Measurements from ENCODE around the gene ABCD3.
"Not testable (repeated sequence)": the region's sequence is repeated elsewhere in the genome, so short reads cannot be mapped to it uniquely, and the experiment has no call there.

ABCD3 gene

GRCh38 chr1:94433866-94434265, 15.7 kb downstream of the ABCD3 start:
- Histone ChIP-seq H3K9me3 (peaks cover 57% of the 10 kb centered on the region), H3K27me3 (no peaks in the 10 kb centered on the region), H3K4me1 (no peaks in the 10 kb centered on the region), H3K27ac (no peak overlapping the region), H3K4me3 (no peak overlapping the region), H4K20me1 (no peaks in the 10 kb centered on the region), H3K4me2 (no peak overlapping the region), H3K9ac (no peak overlapping the region), H3K36me3 (peaks cover 45% of the 10 kb centered on the region)
- no peak for TF ChIP-seq Cebpa-rat (IDR thresholded peaks at IDR 0.05)

GRCh38 chr1:94434365-94435045, 16.3 kb downstream of the ABCD3 start:
- H3K4me3 ChIP-seq = no peak overlapping the region
- no peak overlapping the region for H3K9ac ChIP-seq
- H3K9me3 ChIP-seq = peaks cover 52% of the 10 kb centered on the region
- peaks cover 39% of the 10 kb centered on the region for H3K36me3 ChIP-seq
- H3K4me1 ChIP-seq = no peaks in the 10 kb centered on the region
- H4K20me1 ChIP-seq = no peaks in the 10 kb centered on the region
- no peaks in the 10 kb centered on the region for H3K27me3 ChIP-seq
- no peak overlapping the region for H3K4me2 ChIP-seq
- H3K27ac ChIP-seq = no peak overlapping the region
- TF ChIP-seq Cebpa-rat (IDR thresholded peaks at IDR 0.05) = no peak

- Histone ChIP-seq H3K4me2 (no peak overlapping the region), H3K4me3 (no peak overlapping the region), H3K27ac (no peak overlapping the region), H3K9me3 (peaks cover 73% of the 10 kb centered on the region), H4K20me1 (no peaks in the 10 kb centered on the region), H3K4me1 (no peaks in the 10 kb centered on the region), H3K36me3 (peaks cover 29% of the 10 kb centered on the region), H3K9ac (no peak overlapping the region), H3K27me3 (no peaks in the 10 kb centered on the region)
- TF ChIP-seq Cebpa-rat (IDR thresholded peaks at IDR 0.05) = no peak
These were observed 20.6 kb downstream of the ABCD3 start for GRCh38 chr1:94438692-94439276.

- Histone ChIP-seq H3K9ac (no peak overlapping the region), H3K4me1 (no peaks in the 10 kb centered on the region), H3K4me2 (no peak overlapping the region), H3K27ac (no peak overlapping the region), H4K20me1 (no peaks in the 10 kb centered on the region), H3K27me3 (no peaks in the 10 kb centered on the region), H3K9me3 (peaks cover 86% of the 10 kb centered on the region), H3K36me3 (peaks cover 38% of the 10 kb centered on the region), H3K4me3 (no peak overlapping the region)
- TF ChIP-seq Cebpa-rat (IDR thresholded peaks at IDR 0.05) = no peak
These were observed 21.9 kb downstream of the ABCD3 start for GRCh38 chr1:94440088-94440487.

GRCh38 chr1:94443067-94443466, 24.9 kb downstream of the ABCD3 start:
- peaks cover 27% of the 10 kb centered on the region for H3K36me3 ChIP-seq
- not testable (repeated sequence) for H3K4me3 ChIP-seq, H3K9ac ChIP-seq, H3K4me2 ChIP-seq, H4K20me1 ChIP-seq, H3K27ac ChIP-seq, H3K4me1 ChIP-seq, H3K27me3 ChIP-seq
- H3K9me3 ChIP-seq = peaks cover 88% of the 10 kb centered on the region

- not testable (repeated sequence) for H3K27me3 ChIP-seq, H3K4me2 ChIP-seq, H3K4me1 ChIP-seq, H3K27ac ChIP-seq, H3K9ac ChIP-seq, H4K20me1 ChIP-seq, H3K4me3 ChIP-seq
- Histone ChIP-seq H3K36me3 (peaks cover 43% of the 10 kb centered on the region), H3K9me3 (peaks cover 95% of the 10 kb centered on the region)
These were observed 26.6 kb downstream of the ABCD3 start for GRCh38 chr1:94444819-94445218.

GRCh38 chr1:94445733-94446132, 27.5 kb downstream of the ABCD3 start:
- H4K20me1 ChIP-seq, H3K9ac ChIP-seq, H3K4me1 ChIP-seq, H3K4me2 ChIP-seq, H3K27me3 ChIP-seq, H3K27ac ChIP-seq: not testable (repeated sequence)
- 0 out of 2 replicates have a peak overlapping the region, but pooled peaks have one; percentile 3 for H3K4me3 ChIP-seq
- peaks cover 52% of the 10 kb centered on the region for H3K36me3 ChIP-seq
- peaks cover 95% of the 10 kb centered on the region for H3K9me3 ChIP-seq

GRCh38 chr1:94446177-94446576, 28.0 kb downstream of the ABCD3 start:
- Histone ChIP-seq H3K4me3 (0 out of 2 replicates have a peak overlapping the region, but pooled peaks have one; percentile 3), H3K36me3 (peaks cover 53% of the 10 kb centered on the region), H3K9me3 (peaks cover 96% of the 10 kb centered on the region)
- not testable (repeated sequence) for H3K4me2 ChIP-seq, H3K27ac ChIP-seq, H4K20me1 ChIP-seq, H3K9ac ChIP-seq, H3K4me1 ChIP-seq, H3K27me3 ChIP-seq

GRCh38 chr1:94448741-94449140, 30.6 kb downstream of the ABCD3 start:
- H3K36me3 ChIP-seq = peaks cover 61% of the 10 kb centered on the region
- not testable (repeated sequence) for H3K27ac ChIP-seq, H4K20me1 ChIP-seq

GRCh38 chr1:94456736-94457135, 38.5 kb downstream of the ABCD3 start:
- Histone ChIP-seq H3K27ac (no peak overlapping the region), H3K4me3 (no peak overlapping the region), H3K36me3 (peaks cover 37% of the 10 kb centered on the region), H3K4me2 (no peak overlapping the region), H3K27me3 (no peaks in the 10 kb centered on the region), H3K4me1 (no peaks in the 10 kb centered on the region), H3K9me3 (peaks cover 22% of the 10 kb centered on the region), H4K20me1 (no peaks in the 10 kb centered on the region), H3K9ac (no peak overlapping the region)
- no peak for TF ChIP-seq Cebpa-rat (IDR thresholded peaks at IDR 0.05)

More at GRCh38 chr1:94448741-94449140, 30.6 kb downstream of the ABCD3 start:
- not testable (repeated sequence) for H3K4me1 ChIP-seq, H3K4me2 ChIP-seq, H3K4me3 ChIP-seq, H3K9ac ChIP-seq, H3K27me3 ChIP-seq
- H3K9me3 ChIP-seq = peaks cover 94% of the 10 kb centered on the region

- Histone ChIP-seq H3K27me3 (no peaks in the 10 kb centered on the region), H4K20me1 (no peaks in the 10 kb centered on the region), H3K4me2 (no peak overlapping the region), H3K9ac (no peak overlapping the region), H3K4me1 (no peaks in the 10 kb centered on the region), H3K36me3 (peaks cover 18% of the 10 kb centered on the region), H3K4me3 (no peak overlapping the region), H3K9me3 (no peaks in the 10 kb centered on the region), H3K27ac (no peak overlapping the region)
- TF ChIP-seq Cebpa-rat (IDR thresholded peaks at IDR 0.05) = no peak
These were observed 44.4 kb downstream of the ABCD3 start for GRCh38 chr1:94462606-94463005.
